Stimulated activated CD8-positive, alpha-beta memory T cell treated with anti-CD3 and anti-CD28 coated beads, Interleukin-4, amount 100 ng/mL, for 48 hours (primary cell): ENCODE results near the gene ACO2.

ENCODE experiments used
- DNase-seq: peaks from one replicate; pipeline ENCODE4 v3.0.0-alpha.2; 2020

The ACO2 gene

DNA sequence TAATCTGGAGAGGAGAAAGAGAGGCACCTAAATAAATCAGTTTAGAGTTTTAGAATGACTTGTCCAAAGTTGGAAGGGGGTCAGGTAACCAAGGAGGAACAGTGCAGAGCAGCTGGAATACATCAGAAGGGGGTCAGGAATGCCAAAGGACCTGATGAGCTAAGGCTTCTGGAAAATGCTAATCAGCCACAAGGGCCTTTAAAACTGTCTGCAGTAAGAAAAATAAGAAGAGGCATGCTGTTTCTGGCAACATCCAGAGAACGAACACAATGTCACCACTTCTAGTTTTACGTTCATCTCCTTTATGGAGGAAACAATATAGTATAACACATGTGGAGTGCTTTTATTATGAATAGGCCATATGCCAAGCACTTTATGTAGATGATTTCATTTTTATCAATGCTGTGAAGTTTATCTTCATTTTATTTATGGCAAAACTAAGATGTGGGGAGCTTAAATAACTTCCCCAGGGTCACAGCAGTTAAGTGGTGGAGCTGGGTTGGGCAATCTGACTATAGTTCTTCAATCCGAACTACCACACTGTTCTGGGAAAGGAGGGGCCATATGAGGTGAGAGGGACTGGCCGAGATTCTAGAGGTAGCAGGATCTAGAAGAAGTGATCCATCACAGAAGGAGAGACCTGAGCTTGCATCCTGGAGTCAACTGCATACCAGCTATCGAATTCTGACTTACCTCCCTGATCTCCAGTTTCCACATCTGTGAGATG lies 22.6 kb downstream of the ACO2 start:
- DNase-seq, result no peak

- DNase-seq, result no peak
Observed at GRCh38 chr22:41498303-41498835, 29.5 kb downstream of the ACO2 start.

DNA sequence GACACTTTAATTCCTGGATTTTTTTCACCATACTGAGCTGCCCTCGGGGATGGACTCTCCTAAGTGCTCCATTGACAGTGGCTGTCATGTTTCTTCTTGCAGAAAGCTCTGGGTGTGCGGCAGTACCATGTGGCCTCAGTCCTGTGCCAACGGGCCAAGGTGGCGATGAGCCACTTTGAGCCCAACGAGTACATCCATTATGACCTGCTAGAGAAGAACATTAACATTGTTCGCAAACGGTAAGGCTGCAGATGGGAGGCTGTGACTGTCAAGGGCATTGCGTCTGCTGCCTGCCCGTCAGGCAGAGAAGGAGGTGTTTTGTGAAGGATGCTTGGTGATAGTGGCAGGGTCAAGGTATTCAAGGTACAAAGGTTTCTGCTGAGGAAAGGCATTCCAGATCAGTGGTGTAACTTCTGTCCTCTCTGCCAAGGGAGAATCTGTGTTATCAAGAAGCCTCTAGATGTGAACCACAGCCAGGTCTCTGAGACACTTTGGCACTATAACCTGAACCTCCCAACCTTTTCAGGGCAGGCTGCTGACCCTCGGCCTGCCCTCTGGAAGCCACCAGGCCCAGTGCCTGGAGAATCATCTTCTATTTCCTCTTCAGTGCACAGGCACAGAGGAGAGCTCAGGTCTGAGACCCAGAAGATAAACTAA lies 30.8 kb downstream of the ACO2 start:
- DNase-seq, result no peak

GRCh38 chr22:41500303-41500702 lies 31.4 kb downstream of the ACO2 start:
- DNase-seq, result no peak

GRCh38 chr22:41501209-41501608 lies 32.3 kb downstream of the ACO2 start:
- DNase-seq, result no peak

DNA sequence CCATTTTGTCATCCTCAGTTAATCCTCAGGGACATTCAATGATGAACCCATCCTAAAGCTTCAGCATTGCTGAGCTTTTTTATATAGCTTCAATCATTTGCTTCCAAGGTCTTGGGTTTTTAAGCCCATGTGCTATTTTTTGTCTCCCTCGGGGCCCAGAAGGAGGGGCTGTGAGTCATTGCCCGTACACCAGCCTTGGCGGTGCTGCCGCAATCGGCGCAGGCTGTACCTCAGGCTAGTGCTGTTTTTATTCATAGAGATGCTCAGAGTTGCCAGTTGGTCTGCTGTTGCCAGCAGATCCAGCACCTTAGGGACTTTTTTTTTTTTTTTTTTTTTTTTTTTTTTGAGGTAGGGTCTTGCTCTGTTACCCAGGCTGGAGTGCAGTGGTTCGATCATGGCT lies 35.5 kb downstream of the ACO2 start:
- DNase-seq, result no peak

- DNase-seq, result no peak
Observed at GRCh38 chr22:41504816-41505215, 35.9 kb downstream of the ACO2 start.

- DNase-seq, result no peak
Observed at GRCh38 chr22:41505511-41506220, 36.7 kb downstream of the ACO2 start.

GRCh38 chr22:41507330-41508063 lies 38.6 kb downstream of the ACO2 start:
- no peak for DNase-seq

DNA sequence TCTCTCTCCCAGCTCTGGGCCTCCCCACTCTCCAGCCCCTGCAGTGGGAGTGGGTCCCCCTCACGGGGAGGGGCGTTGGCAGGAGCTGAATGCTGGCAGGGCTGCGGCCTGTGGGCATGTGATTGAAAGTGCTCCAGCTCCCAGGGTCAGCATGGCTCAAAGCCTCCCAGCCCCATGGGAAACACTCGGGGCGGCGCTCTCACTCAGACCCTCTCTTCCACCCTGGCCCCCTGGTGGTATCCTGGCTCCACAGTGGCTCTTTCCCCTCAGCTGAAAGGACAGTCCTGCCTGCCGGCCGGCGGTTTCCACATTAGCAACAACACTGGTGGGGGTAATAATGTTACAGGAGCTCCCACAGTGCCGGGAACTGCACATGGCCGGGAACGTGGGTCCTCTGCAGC lies 39.9 kb downstream of the ACO2 start:
- DNase-seq, result no peak

GRCh38 chr22:41511521-41511968 lies 42.6 kb downstream of the ACO2 start:
- no peak for DNase-seq

DNA sequence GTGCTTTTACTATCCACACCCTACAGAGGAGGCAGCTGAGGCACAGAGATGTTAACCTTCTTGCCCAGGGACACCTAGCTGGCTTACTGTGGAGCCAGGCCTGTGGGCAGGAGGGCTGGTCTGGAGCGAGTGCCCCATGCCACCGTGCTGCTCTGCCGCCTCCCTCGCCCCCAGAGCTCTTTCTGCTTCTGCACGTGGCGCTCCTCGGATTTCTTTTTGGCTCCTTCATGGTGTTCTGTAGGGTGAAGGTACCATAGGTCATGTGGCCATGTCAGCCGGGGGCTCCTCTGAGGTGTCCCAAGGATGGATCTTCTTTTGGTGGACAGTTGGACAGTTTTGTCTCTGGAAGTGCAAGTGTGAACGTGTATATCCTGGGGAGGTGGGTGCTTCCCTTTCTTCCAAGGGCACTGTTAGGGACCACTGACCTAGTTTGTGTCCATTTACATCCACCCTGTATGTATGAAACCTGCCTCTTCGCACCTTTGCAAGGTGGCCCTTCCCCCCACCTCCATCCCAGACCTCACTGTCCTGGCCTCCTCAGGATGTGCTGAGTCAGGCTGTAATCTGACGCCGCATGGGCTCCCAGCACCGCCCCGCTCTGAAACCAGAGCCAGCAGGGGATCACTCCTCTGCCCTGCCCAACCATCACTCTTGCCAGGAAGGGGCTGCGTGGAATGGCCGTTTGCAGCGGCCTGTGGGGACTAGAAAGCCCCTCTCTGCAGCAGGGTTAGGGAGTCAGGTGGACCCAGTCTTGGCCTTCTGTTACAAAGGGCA lies 43.7 kb downstream of the ACO2 start:
- no peak for DNase-seq

DNA sequence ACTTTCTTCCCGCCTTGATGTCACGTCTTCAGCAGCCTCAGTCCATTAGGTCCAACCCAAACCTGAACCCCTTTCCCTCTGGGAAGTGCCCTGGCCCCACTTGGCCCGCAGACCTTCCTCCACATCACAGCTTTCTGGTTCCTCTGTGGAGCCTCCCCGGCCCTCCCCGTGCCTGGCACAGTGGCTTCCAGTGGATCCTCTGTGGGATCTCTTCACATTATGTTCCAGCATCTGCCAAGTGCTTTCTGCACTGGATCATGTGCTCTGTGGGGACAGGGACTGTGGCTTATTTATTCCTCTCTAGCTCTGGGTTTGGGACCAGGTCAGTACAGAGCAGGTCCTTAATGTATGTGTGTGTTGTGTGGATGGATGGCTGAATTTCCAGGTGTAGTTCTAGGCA lies 44.5 kb downstream of the ACO2 start:
- DNase-seq, result no peak

DNA sequence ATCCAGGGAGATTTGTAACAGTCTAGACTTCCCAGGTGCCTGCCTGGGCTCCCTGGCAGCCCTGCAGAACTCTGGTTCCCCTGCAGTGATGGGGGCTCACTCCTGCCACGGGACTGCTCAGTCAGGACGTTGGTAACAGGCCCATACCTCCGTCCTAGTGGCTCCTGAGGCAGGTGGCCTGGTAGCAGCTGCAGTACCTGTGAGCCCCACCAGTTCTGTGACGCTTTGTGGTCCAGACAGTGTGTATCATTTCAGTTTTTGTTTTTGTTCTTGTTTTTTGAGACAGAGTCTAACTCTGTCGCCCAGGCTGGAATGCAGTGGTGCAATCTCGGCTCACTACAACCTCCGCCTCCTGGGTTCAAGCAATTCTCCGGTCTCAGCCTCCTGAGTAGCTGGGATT lies 47.5 kb downstream of the ACO2 start:
- DNase-seq, result no peak

- DNase-seq, result peak; percentile 69
Observed at GRCh38 chr22:41517172-41518047, 48.5 kb downstream of the ACO2 start.

- DNase-seq, result no peak
Observed at GRCh38 chr22:41518048-41518347, 49.1 kb downstream of the ACO2 start.

DNA sequence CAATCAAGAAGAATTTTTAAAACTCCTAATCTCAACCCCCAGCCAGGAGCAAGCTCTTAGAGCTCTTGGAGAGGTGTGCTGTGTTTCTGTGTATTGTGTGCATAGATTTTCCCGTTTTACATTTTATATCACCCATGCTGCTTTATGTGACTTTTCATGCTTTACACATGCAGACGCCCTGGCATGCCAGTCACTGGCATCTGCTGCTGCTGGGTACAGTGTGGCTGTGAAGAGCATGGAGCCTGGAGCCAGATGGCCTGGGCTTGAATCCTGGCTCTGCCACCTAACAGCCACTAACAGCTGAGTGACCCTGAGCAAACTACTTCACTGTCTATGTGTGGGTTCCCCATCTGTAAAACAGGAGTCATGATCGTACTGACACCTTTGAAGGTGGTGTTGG lies 52.2 kb downstream of the ACO2 start:
- DNase-seq, result no peak

DNA sequence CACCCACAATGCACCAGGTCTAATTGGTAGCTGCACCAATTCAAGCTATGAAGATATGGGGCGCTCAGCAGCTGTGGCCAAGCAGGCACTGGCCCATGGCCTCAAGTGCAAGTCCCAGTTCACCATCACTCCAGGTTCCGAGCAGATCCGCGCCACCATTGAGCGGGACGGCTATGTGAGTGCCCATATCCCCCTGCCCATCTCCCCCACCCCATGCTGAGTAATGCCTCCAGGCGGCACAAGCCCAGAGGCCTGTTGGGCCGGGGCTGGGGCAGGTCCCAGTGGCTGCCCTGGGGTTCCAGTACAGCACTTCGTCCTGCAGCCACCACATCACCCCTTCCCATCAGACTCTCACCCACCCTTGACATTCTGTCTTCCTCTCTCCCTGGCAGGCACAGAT lies 53.9 kb downstream of the ACO2 start:
- DNase-seq, result no peak

GRCh38 chr22:41523464-41524221 lies 54.7 kb downstream of the ACO2 start:
- DNase-seq, result no peak

GRCh38 chr22:41524251-41524661 lies 55.3 kb downstream of the ACO2 start:
- DNase-seq, result no peak
